ENCODE measurements around the gene TTC29.

DNA sequence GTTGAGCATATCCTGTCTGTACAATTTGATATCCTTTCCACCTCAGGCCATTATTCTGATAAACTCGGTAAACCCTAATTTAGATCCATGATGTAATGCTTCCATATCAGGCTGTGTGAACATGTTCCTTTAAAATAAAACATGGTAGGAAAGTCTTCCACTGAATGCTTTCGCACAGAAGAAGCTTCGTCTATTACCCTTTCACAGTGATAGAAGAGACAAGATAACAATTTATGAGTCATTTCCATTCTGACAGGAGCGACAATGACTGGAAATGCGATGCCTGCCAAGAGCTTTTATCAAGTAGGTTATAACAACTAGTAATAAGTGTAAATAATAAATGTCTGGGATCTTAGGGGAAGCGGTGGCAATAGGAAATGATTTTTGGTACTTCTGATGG is 98.8 kb downstream of the TTC29 start:
- TF ChIP-seq, protein P1, sequence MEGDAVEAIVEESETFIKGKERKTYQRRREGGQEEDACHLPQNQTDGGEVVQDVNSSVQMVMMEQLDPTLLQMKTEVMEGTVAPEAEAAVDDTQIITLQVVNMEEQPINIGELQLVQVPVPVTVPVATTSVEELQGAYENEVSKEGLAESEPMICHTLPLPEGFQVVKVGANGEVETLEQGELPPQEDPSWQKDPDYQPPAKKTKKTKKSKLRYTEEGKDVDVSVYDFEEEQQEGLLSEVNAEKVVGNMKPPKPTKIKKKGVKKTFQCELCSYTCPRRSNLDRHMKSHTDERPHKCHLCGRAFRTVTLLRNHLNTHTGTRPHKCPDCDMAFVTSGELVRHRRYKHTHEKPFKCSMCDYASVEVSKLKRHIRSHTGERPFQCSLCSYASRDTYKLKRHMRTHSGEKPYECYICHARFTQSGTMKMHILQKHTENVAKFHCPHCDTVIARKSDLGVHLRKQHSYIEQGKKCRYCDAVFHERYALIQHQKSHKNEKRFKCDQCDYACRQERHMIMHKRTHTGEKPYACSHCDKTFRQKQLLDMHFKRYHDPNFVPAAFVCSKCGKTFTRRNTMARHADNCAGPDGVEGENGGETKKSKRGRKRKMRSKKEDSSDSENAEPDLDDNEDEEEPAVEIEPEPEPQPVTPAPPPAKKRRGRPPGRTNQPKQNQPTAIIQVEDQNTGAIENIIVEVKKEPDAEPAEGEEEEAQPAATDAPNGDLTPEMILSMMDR (IDR thresholded peaks at IDR 0.05; ENCODE audit: insufficient read depth, low read depth, low read length): no peak
- TF ChIP-seq EZH2 (IDR thresholded peaks at IDR 0.05; ENCODE audit: insufficient read depth, low read length): no peak
